ENCODE data around the gene VKORC1.

Gene VKORC1

DNA sequence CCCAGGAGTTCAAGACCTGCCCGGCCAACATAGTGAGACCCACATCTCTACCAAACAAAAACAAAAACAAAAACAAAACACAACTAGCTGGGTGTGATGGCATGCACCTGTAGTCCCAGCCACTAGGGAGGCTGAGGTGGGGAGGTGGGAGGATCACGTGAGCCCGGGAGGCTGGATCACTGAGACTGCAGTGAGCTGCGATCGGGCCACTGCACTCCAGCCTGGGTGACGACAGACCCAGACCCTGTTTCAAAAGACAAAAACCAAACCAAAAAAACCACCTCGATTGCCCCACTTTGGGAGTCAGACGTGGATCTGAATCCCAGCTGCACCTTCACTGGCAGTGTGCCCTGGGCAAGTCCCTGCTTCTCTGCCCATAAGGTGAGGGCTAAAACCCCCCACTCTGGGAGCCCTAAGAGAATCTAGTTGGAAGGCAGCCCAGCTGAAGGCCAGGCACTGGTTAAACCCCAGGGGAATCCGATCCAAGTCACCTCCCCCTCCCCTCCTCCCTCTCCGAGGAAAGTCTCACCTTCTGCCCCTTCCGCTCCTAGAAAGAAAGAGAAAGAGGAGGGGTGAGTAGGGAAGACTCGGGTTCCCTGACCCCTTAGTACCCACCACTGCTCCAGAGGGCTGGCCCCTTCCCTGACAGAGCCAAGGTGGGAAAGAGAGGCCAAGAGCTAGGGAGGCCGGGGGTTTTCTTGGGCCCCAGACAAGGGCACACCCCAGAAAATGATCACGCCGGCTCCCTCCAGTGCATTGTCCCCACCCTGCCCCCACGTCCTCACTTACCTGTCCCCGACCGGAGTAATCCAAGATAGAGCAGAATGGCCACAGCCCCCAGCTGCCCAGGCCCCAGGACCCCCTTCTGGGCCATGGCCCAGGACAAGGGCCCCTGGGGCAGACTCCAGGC, 40.3 kb upstream of the VKORC1 start:
- CTCF ChIA-PET: interaction anchor here (0.9 to 1.0 kb wide), 2 partner anchors 16 to 150 kb away, joined by 3 to 4 read pairs; partner anchors contain the start of gene HSD3B7
- Mint-ChIP-seq H3K9me3 (no peaks in the 10 kb centered on the region), H3K4me1 (no peaks in the 10 kb centered on the region), H3K27ac (no peak overlapping the region), H3K4me3 (no peak overlapping the region), H3K27me3 (peaks cover 3% of the 10 kb centered on the region), H3K36me3 (peaks cover 7% of the 10 kb centered on the region)
- no peak for DNase-seq

DNA sequence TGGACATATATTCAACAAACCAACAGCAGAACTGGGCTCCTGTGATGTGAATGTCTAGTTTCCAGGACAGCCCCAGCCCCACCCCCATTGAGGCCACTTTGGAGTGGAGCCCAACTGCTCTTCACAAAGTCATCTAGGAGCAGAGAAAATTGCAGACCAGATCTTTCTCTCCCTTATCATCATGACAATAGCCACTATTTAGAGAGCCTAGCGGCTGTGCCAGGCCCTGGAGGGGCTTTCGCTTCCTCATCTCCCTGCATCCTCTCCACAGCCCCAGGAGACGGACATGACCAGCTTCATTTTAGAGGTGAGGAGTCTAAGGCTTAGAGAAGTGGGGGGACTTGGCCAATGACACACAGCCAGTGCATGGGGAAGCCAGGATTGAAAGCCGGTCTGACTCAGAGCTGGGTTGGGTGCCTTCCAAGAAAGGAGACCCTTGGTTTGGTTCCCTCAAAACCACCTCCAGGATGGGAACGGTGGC, 39.5 kb upstream of the VKORC1 start:
- CTCF ChIA-PET: no interaction called here
- Mint-ChIP-seq H3K9me3 (no peaks in the 10 kb centered on the region), H3K36me3 (peaks cover 7% of the 10 kb centered on the region), H3K27me3 (peaks cover 3% of the 10 kb centered on the region), H3K4me1 (peaks cover under 1% of the 10 kb centered on the region), H3K27ac (no peak overlapping the region), H3K4me3 (no peak overlapping the region)
- no peak for DNase-seq

DNA sequence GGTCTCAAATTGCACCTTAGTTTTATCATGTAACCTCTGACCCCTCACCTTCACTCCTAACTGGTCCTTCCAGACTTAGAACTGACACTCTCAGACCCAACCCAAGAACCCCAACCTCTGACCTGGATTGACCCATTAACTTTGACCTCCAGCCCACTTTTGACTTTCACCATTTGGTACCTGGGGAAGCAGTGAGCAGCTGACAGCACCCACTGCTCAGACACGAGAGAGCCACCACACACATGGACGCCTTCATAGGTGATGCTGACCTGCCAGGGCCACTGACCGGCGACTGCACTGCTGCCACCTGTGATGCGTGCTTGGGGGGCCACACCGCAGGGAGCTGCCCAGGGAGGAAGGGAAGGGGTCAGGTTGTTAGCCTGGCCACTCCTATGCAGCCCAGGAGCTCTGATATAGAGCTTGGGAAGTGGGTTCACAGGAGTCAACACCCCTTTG, 38.5 kb upstream of the VKORC1 start:
- Mint-ChIP-seq H3K27me3 (peaks cover 3% of the 10 kb centered on the region), H3K4me3 (no peak overlapping the region), H3K4me1 (peaks cover 8% of the 10 kb centered on the region), H3K9me3 (no peaks in the 10 kb centered on the region), H3K36me3 (peaks cover 7% of the 10 kb centered on the region), H3K27ac (no peak overlapping the region)
- CTCF ChIA-PET: no interaction called here
- DNase-seq: no peak

DNA sequence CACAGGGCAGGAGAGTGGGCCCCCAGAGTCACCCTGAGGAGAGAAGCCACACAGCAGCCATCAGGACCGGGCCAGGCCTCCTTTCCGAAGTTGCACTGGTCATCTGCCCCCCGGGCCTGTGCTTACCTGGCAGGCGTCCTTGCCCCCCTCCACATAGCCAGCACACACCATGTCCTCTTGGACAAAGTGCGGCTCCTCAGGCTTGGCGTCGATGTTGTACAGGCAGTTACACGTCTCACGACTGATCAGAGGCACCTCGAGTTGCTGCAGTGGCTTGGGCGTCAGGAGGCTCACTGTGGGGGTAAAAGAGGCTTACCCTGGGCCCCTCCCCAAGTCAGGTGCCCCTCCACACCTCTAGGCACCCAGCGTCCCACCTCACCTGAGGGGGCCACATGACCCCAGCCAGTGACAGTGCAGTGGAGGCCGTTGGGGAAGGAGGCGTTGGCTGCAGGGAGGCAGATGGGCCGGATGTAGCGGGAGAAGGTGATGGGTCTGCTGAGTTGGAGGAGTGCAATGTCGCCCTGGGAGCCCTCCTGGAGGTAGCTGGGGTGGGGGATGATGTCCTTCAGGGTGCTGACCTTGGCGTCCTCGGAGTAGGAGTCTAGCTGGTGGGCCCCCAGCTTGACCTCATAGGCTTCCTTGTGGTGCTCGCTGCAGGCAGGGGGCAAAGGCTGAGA, 37.8 kb upstream of the VKORC1 start:
- Mint-ChIP-seq H3K27ac (no peak overlapping the region), H3K36me3 (peaks cover 12% of the 10 kb centered on the region), H3K9me3 (no peaks in the 10 kb centered on the region), H3K4me1 (peaks cover 11% of the 10 kb centered on the region), H3K27me3 (peaks cover 3% of the 10 kb centered on the region), H3K4me3 (no peak overlapping the region)
- no peak for DNase-seq
- CTCF ChIA-PET: no interaction called here

DNA sequence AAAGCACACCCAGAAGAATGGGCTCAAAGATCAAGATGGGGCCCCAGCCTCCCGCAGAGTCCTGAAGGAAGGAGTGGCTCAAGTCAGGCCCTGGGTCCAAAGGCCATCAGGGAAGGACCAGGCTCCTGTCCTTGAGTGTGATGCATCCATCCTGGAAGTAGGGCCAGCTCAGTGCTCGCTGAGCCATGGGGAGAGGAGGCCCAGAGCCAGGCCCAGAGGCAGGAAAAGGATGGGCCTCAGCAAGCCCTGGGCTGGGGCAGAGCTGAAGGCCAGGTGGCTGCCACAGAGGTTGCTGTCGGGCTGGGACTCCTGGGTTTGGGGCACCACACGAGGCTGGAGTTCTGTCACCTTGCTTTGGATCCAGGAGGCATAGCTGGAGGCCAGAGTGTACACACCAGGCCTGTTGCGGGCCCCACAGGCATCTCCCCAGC, 37.3 kb upstream of the VKORC1 start:
- CTCF ChIA-PET: no interaction called here
- Mint-ChIP-seq H3K4me1 (peaks cover 11% of the 10 kb centered on the region), H3K4me3 (no peak overlapping the region), H3K9me3 (no peaks in the 10 kb centered on the region), H3K36me3 (peaks cover 12% of the 10 kb centered on the region), H3K27ac (no peak overlapping the region), H3K27me3 (peaks cover 1% of the 10 kb centered on the region)
- DNase-seq: no peak

DNA sequence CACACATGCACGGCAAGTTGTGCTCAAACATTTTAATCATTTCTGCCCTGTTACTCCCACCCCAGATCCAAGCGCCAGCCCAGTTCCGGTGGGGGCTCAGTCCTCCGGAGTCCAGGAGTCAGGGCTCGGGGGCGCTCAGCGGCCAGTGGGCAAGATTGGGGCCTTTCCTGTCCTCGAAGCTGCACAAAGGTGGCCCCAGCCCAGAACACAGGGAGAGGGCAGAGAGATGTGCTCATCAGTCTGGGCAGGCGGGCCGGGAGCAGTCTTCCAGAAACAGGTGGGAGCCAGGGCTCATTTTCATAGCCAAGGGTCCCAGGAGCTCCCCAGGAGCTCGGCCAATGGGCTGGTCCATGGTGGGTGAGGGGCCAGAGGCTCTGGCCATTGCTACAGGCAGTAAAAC, 36.8 kb upstream of the VKORC1 start:
- CTCF ChIA-PET: no interaction called here
- Mint-ChIP-seq H3K36me3 (peaks cover 13% of the 10 kb centered on the region), H3K4me3 (no peak overlapping the region), H3K27me3 (no peaks in the 10 kb centered on the region), H3K9me3 (no peaks in the 10 kb centered on the region), H3K27ac (no peak overlapping the region), H3K4me1 (peaks cover 11% of the 10 kb centered on the region)
- no peak for DNase-seq

DNA sequence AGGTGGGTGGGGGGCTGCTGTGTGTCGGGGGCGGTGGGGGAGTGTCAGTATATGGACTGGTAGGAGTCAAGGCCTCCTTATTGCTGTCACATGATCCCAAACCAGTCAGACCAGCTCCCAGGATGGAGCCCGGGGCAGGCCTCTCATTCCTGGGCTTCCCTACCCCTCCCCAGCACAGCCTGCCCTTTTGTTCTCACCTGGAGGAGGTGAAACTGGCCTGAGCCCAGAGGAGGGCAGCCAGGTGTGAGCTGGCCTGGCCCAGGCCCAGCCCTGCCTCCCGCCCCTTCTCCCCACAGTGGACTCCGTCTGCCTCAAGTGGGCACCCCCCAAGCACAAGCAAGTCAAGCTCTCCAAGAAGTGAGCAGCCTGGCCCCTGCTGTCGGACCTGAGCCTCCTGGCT, 36.3 kb upstream of the VKORC1 start:
- Mint-ChIP-seq H3K4me1 (peaks cover 11% of the 10 kb centered on the region), H3K4me3 (no peak overlapping the region), H3K36me3 (peaks cover 18% of the 10 kb centered on the region), H3K27me3 (no peaks in the 10 kb centered on the region), H3K27ac (no peak overlapping the region), H3K9me3 (no peaks in the 10 kb centered on the region)
- DNase-seq: no peak
- CTCF ChIA-PET: no interaction called here

DNA sequence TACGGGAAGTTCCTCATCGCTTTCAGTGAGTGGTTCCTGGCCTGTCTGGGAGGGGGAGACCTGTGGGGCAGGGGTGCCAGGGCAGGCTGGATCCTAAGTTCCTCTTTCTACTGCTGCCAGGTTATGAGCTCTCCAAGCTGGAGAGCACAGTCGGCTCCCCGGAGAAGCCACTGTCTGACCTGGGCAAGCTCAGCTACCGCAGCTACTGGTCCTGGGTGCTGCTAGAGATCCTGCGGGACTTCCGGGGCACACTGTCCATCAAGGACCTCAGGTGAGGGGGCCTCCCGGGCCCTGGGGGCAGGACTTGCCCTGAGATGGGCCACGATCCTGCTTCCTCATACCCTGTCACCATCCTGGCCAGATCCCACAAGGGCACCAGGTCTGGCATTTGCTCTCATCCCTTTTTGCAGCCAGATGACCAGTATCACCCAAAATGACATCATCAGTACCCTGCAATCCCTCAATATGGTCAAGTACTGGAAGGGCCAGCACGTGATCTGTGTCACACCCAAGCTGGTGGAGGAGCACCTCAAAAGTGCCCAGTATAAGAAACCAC, 35.8 kb upstream of the VKORC1 start:
- H3K27ac Mint-ChIP-seq: no peak overlapping the region
- CTCF ChIA-PET: interaction anchor here (1.5 kb wide), 1 partner anchor 12 kb away, joined by 7 read pairs; no protein-coding TSS in a partner anchor

DNA sequence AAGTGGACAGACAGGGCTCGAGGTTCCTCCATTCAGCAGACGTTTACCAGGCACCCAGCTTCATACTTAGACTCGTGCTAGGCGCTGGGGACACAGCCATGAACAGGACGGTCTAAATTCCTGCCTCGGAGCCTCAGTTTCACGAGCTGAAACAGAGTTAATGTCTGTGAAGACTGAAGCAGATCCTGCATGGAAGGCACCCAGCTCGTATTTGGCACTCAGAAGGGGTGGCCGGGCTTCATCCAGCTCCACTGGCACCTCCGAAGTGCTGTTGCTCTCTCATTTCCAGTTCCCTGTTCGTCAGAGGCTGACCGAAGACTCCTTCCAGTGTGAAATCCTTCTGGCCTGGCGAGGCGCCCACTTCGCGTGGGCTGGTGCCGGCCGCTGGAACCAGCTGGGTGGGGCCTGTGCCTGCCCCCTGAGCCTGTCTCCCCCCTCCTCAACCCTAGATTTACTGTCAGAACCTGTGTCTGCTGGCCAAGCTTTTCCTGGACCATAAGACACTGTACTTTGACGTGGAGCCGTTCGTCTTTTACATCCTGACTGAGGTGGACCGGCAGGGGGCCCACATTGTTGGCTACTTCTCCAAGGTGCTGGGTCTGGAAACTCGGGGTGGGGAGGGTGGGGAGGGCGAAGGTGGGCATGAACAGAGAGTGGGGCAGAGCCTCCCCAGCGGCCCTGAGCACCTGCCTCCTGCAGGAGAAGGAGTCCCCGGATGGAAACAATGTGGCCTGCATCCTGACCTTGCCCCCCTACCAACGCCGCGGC, 35.2 kb upstream of the VKORC1 start:
- H3K9me3 Mint-ChIP-seq: no peaks in the 10 kb centered on the region

More for the DNA sequence above, 35.8 kb upstream of the VKORC1 start:
- H3K36me3 Mint-ChIP-seq: peaks cover 20% of the 10 kb centered on the region
- H3K4me1 Mint-ChIP-seq: peaks cover 11% of the 10 kb centered on the region
- DNase-seq: no peak
- no peak overlapping the region for H3K4me3 Mint-ChIP-seq
- no peaks in the 10 kb centered on the region for H3K27me3 Mint-ChIP-seq
- H3K9me3 Mint-ChIP-seq: no peaks in the 10 kb centered on the region

DNA sequence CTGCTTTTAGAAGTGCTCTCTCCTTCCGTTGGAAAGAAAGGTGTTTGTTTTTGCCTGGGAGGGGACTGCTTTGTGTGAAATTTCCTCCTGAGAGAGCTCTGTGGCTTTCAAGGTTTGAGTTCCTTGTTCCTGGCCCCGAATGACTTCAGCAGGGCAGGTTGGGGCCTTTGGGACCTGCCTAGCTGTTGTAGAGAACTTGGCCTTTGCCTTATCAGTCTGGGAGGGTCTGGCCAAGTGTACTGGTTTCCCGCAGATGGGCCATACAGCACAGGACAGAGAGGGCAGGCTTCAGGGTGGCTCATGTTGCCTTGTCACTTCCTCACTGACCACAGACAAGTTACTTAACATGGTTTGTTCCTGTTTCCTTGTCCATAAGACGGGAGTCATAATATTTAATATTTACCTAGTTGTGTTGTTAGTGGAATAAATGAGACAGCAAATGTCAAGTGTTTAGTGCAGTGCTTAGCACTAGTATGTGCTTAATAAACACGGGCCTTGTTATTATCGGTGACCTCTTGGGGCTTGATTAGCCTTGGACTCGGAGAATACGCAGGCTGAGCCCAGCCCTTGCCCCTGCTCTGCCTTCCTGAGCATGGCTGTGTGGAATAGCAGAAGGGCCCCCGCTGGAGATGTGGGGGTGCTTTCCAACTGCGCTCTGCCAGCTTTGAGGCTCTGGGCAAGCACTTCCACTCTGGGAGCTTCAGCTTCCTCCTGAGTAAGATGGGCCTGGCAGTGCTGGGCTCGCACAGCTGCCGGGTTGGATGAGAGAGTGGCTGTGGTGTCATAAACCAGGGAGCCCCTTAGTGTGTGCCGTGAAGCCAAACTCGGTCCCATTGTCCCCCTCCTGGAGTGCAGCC, 34.3 kb upstream of the VKORC1 start:
- Mint-ChIP-seq H3K27me3 (no peaks in the 10 kb centered on the region), H3K9me3 (no peaks in the 10 kb centered on the region), H3K4me3 (no peak overlapping the region), H3K36me3 (peaks cover 22% of the 10 kb centered on the region), H3K27ac (peak overlapping the region; percentile 91), H3K4me1 (peaks cover 11% of the 10 kb centered on the region)
- no peak for DNase-seq
- CTCF ChIA-PET: interaction anchor here (0.9 to 1.5 kb wide), 2 partner anchors 11 to 13 kb away, joined by 3 to 7 read pairs; partner anchors contain the start of gene KAT8

More for the DNA sequence above, 35.2 kb upstream of the VKORC1 start:
- peak overlapping the region; percentile 42 for H3K27ac Mint-ChIP-seq
- H3K4me1 Mint-ChIP-seq: peaks cover 11% of the 10 kb centered on the region
- no peak overlapping the region for H3K4me3 Mint-ChIP-seq
- peaks cover 22% of the 10 kb centered on the region for H3K36me3 Mint-ChIP-seq
- CTCF ChIA-PET: interaction anchor here (1.5 kb wide), 1 partner anchor 12 kb away, joined by 7 read pairs; no protein-coding TSS in a partner anchor
- no peak for DNase-seq
- H3K27me3 Mint-ChIP-seq: no peaks in the 10 kb centered on the region

DNA sequence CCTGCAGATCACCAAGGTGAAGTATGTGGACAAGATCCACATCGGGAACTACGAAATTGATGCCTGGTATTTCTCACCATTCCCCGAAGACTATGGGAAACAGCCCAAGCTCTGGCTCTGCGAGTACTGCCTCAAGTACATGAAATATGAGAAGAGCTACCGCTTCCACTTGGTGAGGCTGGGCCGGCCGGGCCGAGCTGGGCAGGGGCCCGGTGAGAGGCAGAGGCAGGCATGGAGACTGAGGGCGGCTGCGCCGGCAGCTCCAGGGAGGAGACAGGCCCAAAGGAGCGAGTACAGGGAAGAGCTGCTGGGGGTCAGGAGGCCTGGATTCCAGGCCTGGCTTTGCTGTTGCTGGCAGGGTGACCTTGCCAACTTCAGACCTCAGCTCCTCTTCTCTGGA, 32.6 kb upstream of the VKORC1 start:
- Mint-ChIP-seq H3K9me3 (no peaks in the 10 kb centered on the region), H3K36me3 (peaks cover 24% of the 10 kb centered on the region), H3K4me3 (no peak overlapping the region), H3K27ac (no peak overlapping the region), H3K4me1 (peaks cover 11% of the 10 kb centered on the region), H3K27me3 (no peaks in the 10 kb centered on the region)
- CTCF ChIA-PET: interaction anchor here (0.5 kb wide), 1 partner anchor 12 kb away, joined by 3 read pairs; no protein-coding TSS in a partner anchor
- no peak for DNase-seq

DNA sequence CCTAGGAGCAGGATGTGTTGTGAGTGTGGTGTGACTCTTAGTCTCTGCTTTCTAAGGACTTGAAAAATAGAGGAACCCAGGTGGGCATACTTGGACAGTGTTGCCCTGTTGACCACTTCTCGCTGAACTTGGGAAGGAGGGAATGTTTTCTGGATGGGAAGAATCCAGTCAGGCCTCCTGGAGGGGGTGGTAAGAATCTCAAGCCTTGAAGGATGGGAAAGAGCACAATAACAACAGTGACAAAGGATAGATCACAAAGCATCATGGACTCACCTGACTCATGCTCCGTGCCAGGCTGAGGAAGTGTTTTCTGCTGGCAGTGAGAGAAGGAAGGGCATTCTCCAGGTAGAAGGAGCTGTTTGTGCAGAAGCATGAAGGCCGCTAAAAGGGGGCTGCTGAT, 31.2 kb upstream of the VKORC1 start:
- Mint-ChIP-seq H3K27ac (no peak overlapping the region), H3K9me3 (no peaks in the 10 kb centered on the region), H3K36me3 (peaks cover 30% of the 10 kb centered on the region), H3K4me3 (no peak overlapping the region), H3K4me1 (peaks cover 11% of the 10 kb centered on the region), H3K27me3 (no peaks in the 10 kb centered on the region)
- CTCF ChIA-PET: no interaction called here
- no peak for DNase-seq

DNA sequence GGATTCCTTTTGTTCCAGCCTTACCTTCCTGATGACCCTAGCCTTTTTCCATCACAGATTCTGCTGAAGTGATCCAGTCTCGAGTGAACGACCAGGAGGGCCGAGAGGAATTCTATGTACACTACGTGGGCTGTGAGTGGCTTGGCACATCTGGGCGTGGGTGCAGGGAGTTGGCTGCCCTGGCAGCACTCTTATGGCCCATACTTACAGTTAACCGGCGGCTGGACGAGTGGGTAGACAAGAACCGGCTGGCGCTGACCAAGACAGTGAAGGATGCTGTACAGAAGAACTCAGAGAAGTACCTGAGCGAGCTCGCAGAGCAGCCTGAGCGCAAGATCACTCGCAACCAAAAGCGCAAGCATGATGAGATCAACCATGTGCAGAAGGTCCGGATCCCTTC, 25.5 kb upstream of the VKORC1 start:
- no peak for DNase-seq
- CTCF ChIA-PET: interaction anchor here (1.7 to 3.2 kb wide), 2 partner anchors 22 kb away, joined by 8 to 19 read pairs; no protein-coding TSS in a partner anchor
- Mint-ChIP-seq H3K27me3 (no peaks in the 10 kb centered on the region), H3K4me3 (no peak overlapping the region), H3K4me1 (peaks cover 19% of the 10 kb centered on the region), H3K9me3 (no peaks in the 10 kb centered on the region), H3K36me3 (peaks cover 24% of the 10 kb centered on the region), H3K27ac (no peak overlapping the region)
